ENCODE measurements around the gene TUNAR.

- no peak for TF ChIP-seq EZH2 (IDR thresholded peaks at IDR 0.05; ENCODE audit: low read length, unreplicated experiment)
- no peak for TF ChIP-seq CTCF (conservative IDR thresholded peaks at IDR 0.05; ENCODE audit: low read depth, low read length)
- no peak for TF ChIP-seq EZH2phosphoT487 (IDR thresholded peaks at IDR 0.05; ENCODE audit: borderline replicate concordance, low read length)
Observed at GRCh38 chr14:95889236-95889979, 12.8 kb downstream of the TUNAR start.

Data from PC-3 (cell line).